Measurements from ENCODE around the gene ST6GAL1.
"Not testable (repeated sequence)": the region's sequence is repeated elsewhere in the genome, so short reads cannot be mapped to it uniquely, and the experiment has no call there.

Gene ST6GAL1

DNA sequence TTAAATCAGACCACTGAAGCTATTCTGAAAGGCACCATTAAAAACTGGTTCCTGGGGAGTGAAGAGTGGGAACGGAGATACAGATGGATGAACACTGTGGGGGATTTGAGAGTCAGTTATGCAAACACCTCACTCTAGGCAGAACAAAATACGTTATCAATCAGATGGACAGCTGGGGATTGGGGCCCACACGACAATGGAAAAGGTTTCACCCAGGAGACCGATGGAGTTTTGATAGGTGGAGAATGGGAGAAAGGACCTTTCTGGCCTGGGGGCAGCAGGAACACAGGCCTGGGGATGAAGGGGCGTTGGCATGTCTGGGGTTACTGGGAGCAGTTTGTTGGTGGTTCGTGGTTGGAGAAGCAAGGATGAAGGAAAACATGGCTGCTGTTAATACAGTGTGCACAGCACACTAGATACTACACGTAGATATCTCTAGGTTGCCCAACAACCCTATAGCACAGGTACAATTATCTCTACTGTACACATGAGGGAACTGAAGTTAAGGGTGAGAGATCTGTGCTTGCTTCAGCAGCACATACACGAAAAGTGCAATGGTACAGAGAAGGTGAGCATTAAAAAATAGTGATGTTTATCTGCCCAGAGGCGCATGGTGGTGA lies 16.5 kb downstream of the ST6GAL1 start:
- no peak for DNase-seq

DNA sequence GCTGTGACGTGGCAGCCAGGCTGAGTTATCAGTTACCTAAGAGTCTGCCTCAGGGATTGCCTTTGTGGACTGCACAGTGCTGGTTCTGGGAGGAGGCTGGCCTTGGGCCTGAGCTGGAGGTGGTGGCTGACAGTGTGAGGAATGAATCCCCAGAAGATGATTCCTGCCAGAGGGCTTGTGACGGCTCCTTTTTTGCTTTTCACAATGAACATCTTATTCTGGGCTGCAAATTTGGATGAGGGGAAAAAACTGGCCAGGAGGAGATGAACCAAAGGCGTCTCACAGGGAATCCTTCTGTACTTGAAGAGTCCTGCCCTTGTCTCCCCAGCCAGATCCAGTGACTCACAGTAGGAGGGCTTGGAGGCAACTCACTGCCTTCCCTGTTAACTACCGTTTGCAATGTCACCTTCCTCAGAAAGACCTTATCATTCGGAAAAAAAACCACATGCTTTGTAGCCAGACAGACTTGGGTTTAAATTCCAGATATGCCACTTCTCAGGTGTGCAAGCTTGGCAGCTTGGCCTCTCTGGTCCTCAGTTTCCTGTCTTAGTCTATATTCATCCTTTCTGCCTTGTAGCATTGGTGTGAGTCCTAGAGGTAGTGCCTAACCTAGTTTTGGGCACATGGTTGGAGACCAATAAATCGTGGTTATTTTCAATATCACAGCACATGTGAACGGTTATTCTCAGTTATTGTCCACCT lies 19.1 kb downstream of the ST6GAL1 start:
- DNase-seq, result peak; percentile 75

DNA sequence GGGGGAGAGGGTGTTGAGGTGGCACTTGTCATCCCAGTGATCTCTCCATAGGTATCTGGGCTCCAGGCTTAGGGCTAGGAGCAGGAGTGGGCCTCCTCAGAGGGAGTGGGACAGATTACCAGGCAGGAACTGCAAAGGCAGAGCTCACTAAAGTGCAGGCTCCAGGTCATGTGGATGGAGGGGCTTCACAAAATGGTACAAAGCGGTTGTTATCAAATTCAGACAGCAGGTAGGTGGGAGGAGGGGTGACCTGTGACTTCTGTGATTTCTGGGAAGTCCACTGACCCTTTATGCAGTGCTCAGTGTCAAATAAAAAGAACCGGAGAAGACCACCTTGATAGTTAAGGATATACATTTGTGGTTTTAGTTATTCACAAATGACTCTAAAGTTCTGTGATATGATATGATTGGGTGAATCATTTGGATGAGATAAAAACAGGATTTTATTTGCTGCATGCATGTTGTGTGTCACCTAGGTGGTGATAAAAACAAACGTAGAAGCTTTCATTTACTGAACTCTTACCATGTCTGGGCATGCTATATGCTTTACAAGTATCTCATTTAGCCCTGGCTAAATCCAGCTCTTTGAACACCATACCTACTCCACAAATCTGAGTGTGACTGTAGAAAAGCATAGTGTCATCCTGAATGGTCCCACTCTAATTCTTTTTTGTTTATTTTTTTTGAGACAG lies 20.2 kb downstream of the ST6GAL1 start:
- no peak for DNase-seq

DNA sequence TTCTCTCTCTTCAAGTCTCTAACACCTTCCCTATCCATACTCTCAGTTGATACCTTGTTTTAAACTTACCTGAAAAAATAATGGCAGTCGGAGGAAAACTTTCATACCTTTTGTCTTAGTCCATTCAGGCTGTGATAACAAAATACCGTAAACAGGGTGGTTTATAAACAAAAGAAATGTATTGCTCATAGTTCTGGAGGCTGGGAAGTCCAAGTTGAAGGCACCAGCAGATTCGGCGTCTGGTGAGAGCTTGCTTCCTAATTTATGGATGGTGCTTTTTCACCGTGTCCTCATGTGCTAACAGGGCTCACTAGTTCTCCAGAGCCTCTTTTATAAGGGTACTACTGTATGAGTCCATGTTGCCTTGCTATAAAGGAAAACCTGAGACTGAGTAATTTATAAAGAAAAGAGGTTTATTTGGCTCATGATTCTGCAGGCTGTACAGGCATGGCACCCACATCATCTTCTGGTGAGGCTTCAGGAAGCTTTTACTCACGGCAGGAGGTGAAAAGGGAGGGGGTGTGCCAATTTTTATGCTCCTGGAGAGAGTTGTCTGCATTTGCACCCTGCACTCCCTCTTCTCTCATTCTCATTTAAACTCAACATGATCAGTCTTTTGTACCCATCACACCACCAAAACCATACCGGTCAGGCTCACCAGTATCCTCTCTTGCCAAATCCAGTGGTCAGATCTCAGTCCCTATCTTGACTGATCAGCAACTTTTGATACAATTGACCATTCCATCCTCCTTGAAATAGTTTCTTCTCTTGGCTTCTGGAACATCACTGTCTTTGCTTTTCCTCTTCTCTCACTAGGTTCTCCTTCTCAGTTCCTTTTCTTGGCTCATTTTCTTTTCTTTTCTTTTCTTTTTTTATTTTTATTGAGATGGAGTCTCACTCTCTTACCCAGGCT lies 21.6 kb downstream of the ST6GAL1 start:
- no peak for DNase-seq

DNA sequence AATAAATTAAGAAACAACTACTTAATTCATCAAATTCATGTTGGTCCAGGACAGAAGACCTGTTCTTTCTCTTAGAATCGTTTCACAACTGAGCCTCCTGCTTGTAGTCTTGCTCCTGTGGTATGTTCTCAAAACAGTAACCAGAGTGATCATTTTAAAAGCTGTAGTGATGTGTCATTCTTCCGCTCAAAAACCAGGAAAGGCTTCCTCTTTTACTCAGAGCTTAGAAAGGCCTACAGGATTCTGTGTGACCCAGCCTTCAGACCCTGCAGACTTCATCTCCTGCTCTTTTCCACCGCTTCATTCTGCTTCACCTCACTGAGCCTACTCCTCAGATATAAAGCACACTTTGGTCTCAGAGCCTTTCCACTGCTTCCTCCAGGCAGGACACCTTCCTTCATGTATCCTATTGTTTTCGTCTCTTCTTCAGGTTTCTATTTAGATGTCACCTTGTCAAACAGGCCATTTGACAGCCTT lies 22.7 kb downstream of the ST6GAL1 start:
- peak; percentile 61 for DNase-seq

DNA sequence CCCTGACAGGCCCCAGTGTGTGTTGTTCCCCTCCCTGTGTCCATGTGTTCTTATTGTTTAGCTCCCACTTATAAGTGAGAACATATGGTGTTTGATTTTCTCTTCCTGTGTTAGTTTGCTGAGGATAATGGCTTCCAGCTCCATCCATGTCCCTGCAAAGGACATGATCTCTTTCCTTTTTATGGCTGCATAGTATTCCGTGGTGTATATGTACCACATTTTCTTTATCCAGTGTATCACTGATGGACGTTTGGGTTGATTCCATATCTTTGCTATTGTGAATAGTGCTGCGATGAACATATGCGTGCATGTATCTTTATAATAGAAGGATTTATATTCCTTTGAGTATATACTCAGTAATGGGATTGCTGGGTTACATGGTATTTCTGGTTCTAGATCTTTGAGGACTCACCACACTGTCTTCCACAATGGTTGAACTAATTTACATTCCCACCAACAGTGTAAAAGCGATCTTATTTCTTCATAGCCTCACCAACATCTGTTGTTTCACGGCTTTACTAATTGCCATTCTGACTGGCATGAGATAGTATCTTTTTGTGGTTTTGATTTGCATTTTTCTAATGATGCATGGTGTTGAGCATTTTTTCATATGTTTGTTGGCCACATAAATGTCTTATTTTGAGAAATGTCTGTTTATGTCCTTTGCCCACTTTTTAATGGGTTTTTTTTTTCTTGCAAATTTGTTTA lies 23.8 kb downstream of the ST6GAL1 start:
- peak; percentile 45 for DNase-seq

DNA sequence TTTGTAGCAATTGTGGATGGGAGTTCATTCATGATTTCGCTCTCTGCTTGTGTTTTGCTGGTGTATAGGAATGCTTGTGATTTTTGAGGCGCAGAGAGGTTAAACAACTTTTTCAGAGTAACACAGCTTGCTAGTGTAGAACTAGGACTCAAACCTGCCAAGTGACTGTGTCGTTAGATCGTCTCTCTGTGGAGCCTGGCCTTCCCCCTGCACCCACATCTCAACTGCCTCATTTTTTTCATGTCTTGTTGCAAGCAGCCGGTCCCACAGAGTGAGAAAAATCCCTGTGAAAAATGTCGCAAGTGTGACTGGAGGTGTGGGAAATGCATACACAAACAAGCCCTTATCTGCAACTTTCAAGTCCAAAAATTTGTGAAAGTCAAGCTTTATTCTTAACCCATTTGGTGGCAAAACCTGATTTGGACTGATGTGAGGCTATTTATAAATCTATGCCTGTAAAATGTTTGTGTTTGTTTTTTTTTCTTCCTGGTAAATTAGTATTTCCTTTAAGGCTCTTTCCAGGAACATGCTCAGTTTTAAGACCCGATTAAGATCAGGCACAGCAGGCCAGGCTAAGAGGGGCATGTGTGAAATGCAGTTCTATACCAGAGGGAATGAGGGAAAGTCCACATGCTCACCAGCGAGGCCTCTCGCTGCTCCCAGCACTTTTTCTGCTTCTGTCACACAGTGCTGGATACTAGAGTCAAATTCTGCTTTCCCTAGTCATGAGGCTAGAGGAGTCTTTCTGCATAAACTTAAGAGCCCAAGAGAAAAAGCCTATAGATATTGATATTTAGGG lies 25.8 kb downstream of the ST6GAL1 start:
- DNase-seq, result no peak

DNA sequence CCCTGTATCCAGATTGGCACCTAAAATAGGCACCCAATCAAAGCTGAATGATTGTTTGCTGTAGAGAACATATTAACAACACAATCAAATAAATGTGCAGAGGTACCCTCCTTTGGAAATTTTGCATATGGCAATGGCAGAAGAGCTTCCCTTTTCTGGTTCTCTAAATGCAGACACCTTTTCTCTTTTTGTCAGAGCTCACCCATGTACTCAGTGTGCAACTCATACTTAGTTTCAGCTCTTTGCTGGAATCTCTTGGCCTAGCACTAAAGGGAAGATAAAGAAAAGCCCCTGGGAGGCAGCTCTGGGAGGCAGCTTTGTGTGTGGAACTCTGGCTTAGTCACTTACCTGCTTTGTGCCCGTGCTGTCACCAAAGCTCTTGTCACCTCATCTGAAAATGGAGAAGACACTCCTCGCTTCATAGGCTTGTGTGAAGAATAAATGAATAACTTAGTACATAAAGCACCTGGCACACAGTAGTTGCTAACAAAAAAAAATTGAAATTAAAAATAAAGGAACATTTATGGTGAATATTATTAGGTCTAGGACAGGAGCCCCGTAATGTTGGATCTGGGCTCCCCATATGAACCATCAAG lies 28.8 kb downstream of the ST6GAL1 start:
- DNase-seq, result no peak

DNA sequence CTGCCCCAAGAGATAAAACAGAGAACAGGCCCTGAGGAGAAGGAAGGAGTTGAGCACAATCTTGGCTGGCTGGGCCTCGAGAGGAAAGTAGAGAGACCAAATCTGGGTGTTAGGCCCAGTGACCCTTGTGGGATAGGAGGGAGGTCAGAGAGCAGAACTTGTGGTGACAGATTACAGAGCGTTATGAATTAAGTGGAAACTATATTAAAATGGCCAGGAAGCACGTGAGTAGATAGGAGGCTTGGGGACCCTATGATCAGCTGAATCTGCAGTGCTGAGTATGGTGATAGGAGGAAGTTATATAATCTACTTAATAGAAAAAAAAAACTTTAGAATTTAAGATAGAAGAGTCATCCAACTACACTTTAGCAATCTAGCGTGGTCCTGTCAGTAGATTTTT lies 30.0 kb downstream of the ST6GAL1 start:
- DNase-seq, result peak; percentile 44

DNA sequence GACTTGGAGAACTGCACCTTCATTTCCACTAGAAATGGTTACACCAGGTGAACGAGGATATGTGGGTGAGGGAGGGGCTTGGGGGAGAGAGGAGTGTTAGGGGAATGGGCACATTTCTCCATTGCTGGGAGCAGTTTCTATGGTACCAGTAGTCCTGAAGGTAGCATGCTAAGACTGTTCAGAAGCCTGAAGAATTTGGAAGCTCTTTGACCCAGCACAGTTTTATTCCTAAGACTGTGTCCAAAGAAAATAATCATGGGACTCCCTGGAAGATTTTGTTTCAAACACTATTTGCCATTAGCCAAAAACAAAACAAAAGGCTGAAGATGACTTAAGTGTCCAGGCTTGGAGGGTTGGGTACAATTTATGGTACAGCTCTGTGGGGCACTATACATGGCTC lies 32.1 kb downstream of the ST6GAL1 start:
- DNase-seq, result no peak

DNA sequence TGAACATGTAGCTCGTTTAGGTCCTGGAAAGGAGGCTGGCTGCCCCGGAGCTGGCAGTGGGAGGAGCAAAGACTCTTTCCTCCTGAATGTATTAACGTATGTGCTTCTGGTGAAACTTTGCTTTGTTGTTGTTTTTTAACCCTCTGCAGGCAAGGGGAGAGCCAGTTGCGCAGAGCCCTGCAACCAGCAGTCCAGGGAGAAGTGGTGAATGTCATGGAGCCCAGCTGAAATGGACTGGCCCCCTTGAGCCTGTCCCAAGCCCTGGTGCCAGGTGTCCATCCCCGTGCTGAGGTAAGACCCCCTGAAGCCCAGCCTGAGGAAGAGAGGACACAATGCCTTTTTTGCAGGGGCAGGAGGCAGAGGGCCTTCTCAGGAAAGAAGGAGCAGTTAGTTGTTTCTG lies 33.3 kb downstream of the ST6GAL1 start:
- no peak for DNase-seq

DNA sequence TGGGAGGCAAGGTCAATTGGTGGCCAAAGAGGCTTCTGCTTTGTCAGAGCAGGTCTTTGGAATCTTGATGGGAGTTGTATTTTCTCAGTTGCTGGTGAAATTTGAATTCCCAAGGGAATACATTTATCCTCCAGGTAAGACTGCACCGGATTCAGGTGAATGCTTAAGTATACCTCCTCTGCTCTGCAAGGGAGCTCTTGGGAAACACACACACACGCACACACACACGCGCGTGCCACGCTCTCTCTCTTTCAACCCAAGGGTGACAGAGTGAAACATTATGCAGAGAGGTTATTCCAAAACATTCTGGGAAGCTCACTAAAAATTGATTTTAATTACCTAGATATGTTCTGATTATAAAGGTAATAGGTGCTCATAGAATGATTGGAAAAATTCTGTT lies 33.7 kb downstream of the ST6GAL1 start:
- DNase-seq, result no peak

DNA sequence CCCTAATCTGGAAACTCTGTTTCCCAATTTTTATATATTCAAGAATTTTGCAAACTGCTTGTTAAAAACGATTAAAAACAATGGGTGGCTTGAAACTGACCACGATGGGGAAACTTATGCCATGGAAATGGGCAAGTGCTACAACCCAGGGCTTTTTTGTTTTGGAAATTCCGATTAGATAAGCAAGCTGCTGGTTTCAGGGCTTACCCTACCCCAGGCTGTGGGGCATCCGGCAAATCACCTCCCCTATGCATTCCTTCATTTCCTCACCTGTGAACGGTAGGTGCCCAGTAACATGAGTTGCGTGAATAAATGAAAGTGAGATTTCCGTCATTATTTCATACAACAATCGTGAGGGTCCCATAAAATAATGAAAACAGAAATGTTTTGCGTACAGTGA lies 34.3 kb downstream of the ST6GAL1 start:
- no peak for DNase-seq

DNA sequence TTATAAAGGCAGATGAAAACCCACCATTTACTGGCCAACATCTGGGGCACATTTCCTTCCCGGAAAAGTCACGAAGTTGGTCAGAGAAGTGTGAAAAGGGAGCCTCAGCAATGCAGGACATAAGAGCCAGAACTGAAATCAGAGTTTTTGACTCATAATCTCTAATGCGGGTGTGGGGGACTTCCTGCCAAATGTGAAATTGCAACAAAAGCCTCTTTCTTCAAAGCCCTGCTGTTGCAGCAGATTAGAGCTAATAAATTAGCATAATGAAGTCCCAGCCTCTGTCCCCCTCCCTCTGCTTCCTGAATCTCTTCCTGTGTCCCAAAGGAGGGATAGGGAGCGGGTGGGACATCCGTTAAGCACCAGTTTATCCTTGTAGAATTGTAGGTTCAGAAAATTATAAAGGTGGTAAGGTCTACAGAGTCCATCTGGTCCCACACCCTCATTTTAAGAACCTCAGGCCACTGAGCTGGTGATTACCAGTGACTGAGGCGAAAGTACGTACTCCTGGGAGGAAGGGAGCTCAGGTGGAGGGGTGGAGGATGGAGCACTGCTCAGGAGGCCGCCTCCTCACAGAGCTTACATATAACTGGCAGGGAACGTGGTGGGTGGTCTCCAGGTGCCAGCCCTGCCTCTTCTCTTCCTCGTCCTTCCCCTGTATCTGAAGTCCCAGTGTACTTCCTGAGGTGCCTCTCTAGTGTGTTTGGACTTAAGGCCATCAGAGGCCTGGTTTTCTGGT lies 35.0 kb downstream of the ST6GAL1 start:
- no peak for DNase-seq

DNA sequence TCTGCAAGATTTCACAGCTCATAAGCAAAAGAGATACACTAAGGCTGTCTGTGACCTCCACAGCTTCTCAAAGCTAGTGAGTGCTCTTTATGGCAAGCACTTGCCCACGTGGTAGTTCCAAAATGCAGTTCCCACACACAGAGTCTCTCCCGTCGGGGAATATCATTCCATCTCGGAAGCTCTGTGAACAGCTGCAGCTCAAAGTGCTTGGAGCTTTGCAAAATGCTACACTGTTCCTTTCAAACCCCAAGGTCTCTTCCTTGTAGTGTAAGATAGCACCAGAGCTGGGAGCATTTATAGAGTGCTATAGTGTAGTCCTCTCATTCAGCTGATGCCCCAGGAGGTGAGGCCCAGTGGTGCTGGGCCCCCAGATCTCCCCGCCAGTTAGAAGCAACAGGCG lies 36.1 kb downstream of the ST6GAL1 start:
- DNase-seq, result no peak

DNA sequence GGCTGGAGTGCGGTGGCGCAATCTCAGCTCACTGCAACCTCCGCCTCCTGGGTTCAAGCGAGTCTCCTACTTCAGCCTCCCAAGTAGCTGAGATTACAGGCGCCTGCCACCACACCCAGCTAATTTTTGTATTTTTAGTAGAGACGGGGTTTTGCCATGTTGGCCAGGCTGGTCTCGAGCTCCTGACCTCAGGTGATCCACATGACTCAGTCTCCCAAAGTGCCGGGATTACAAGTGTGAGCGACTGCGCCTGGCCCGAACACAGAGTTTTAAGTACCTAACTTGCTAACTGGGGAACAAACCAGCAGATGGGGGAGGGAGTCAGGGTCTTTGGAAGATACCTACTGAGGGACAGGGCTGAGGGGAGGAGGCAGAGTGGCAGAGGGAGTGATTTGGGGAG lies 36.9 kb downstream of the ST6GAL1 start:
- not testable (repeated sequence) for DNase-seq

DNA sequence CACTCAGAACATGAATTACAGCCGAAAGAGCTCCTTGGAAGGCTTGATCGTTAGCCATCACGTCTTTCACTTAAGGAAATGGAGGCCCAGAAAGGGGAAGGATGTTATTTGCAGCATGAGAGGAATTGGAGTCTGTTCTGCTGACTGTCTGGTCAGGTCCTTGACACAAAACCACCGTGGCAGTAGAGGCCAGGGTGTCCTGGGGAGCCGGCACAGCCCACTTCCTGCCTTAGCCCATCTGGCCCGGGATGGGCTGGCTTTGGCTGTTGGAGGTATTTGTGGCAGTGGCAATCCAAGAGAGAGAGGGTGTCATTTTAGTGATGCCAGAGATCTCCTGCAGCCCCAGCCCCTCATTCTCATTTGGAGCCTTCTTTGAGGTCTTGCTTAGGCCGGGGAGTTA lies 37.4 kb downstream of the ST6GAL1 start:
- DNase-seq, result peak; percentile 27

DNA sequence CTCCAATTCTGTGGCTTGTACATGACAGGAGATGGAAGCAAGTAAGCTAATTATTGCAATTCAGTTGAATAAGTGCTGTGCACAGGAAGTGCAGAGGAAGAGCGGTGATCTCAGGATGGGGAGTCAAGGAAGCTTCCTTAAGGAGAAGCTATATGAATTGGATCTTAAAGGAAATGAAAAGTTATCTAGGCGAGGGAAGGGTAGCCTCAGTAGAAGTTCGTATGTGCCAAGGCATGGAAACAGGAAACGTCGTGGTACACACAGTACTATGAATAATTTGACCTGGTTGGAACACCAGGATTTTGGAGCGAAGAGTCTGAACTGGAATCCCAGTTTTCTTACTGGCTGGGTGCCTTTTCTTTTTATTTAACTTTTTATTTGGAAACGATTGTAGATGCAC lies 39.3 kb downstream of the ST6GAL1 start:
- no peak for DNase-seq

DNA sequence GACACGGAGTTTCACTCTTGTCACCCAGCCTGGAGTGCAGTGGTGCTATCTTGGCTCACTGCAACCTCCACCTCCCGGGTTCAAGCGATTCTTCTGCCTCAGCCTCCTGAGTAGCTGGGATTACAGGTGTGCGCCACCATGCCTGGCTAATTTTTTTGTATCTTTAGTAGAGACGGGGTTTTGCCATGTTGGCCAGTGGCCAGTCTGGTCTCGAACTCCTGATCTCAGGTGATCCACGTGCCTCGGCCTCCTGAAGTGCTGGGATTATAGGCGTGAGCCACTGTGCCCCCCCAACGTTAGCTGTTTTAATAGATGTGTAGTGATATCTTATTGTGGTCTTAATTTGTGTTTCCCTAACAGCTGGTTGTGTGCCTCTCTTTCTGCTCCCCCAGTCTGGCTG lies 40.8 kb downstream of the ST6GAL1 start:
- not testable (repeated sequence) for DNase-seq

DNA sequence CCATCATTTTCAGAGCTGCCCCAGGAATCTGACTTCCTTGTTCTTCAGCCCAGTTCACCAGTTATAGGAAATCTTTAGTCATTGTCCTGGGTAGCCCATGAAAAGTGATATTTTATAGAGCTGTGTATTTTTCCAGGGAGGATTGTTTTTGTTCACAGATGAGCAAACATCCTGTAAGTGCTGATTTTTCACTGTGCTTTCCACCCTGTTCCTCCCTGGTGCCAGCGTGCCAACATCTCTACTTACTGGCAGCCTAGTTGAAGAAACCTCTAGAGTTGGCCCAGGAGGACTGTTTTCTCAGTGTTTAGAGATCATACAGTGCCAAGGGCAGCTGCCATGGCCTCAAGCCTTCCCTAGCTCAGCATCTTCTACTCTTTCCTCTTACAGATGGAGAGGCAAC lies 41.3 kb downstream of the ST6GAL1 start:
- no peak for DNase-seq
